Sigmoid colon (tissue), 7 donors: ENCODE measurements around the gene PRMT9. TPM values are rescaled to one million over a fixed set of nuclear protein-coding genes. Genes with fewer than 3 reads are reported as not detected.

Source experiments
- DNase-seq: peaks from one replicate; pipeline ENCODE4 v3.0.0-alpha.2; 2019
- H3K27ac ChIP-seq, 4 donors: fragments of 200-600 bp; sonication (generic); one replicate each; pipeline ENCODE4 v1.5.1; 2016 to 2019; ENCODE audit warnings: mild to moderate bottlenecking in 1 of 4
- H3K27me3 ChIP-seq, 3 donors: fragments of 200-600 bp; sonication (generic); one replicate each; pipeline ENCODE4 v1.5.1; 2019; ENCODE audit warnings: mild to moderate bottlenecking in 1 of 3
- H3K36me3 ChIP-seq, 4 donors: fragments of 200-600 bp; sonication (generic); one replicate each; pipeline ENCODE4 v1.5.1; 2016 to 2019
- H3K4me1 ChIP-seq, 4 donors: fragments of 200-600 bp; sonication (generic); one replicate each; pipeline ENCODE4 v1.5.1; 2017 to 2019
- H3K4me3 ChIP-seq, 4 donors: fragments of 200-600 bp; sonication (generic); one replicate each; pipeline ENCODE4 v1.5.1; 2017 to 2019; ENCODE audit warnings: mild to moderate bottlenecking in 2 of 4, moderate library complexity in 1 of 4
- H3K9me3 ChIP-seq, 4 donors: fragments of 200-600 bp in 3 of 4; sonication (generic) in 3 of 4; one replicate each; pipeline versions ENCODE4 v1.5.1 to v1.6.1; 2013 to 2019
- CTCF ChIP-seq, 4 experiments: fragments of 450-650 bp in 3 of 4; fragments of 200-600 bp in 1 of 4; IDR thresholded peaks; one replicate each; pipeline ENCODE4 v1.5.1; 2016 to 2019; ENCODE audit warnings: antibody characterized with exemption in 4 of 4, mild to moderate bottlenecking in 3 of 4, moderate library complexity in 2 of 4
- EP300 ChIP-seq, 4 donors: sonication (generic); formaldehyde crosslinking; IDR thresholded peaks; one replicate each; pipeline ENCODE4 v1.6.1; 2017; ENCODE audit warnings: antibody characterized with exemption in 4 of 4
- POLR2A ChIP-seq, 2 donors: fragments of 450-650 bp; IDR thresholded peaks; one replicate each; pipeline ENCODE4 v1.6.1; 2016; ENCODE audit warnings: antibody characterized with exemption in 2 of 2, mild to moderate bottlenecking in 2 of 2, moderate library complexity in 2 of 2
- POLR2AphosphoS5 ChIP-seq, 4 donors: sonication (generic); formaldehyde crosslinking; IDR thresholded peaks; one replicate each; pipeline ENCODE4 v1.6.1; 2017; ENCODE audit warnings: antibody characterized with exemption in 4 of 4
- WGBS, 2 donors: extraction: QIAGEN DNeasy Blood & Tissue Kit; methylation state at CpG; one replicate each; pipeline ENCODE4 v1.1.7; 2013; 5-methylcytosine and 5-hydroxymethylcytosine counted together
- intact Hi-C: fragments of 100-400 bp; cut with DNase I; formaldehyde crosslinking; loops from one replicate; pipeline ENCODE4 v1.15.1; 2023
- polyA plus RNA-seq, 3 donors: library from polyadenylated mRNA; stranded (reverse); fragments of 200-250 nt; gene quantifications; one replicate each; pipeline ENCODE4 v1.2.3, GENCODE V29; 2013
- total RNA-seq, 4 donors: library from RNA; depleted of rRNA; stranded (reverse); fragments of >200 nt; gene quantifications; one replicate each; pipeline ENCODE4 v1.1.0, GENCODE V29; 2016
- donor health status: healthy with polysubstance abuse.
- donor health status: Bipolar disorder and iron deficiency.
- donor health status: healthy.

PRMT9 gene
- total and polyA plus RNA-seq, 7 donors = 1.8 to 10.7 (median 7.1) TPM

GRCh38 chr4:147674496-147674895 lies 9.5 kb downstream of the PRMT9 start:
- Histone ChIP-seq H3K4me1 (peaks cover 0 to 30% (median 4%) of the 10 kb centered on the region in 4 donors), H3K9me3 (no peaks in the 10 kb centered on the region), H3K4me3 (no peak overlapping the region), H3K36me3 (peaks cover 0 to 19% (median 4%) of the 10 kb centered on the region in 4 donors), H3K27me3 (no peaks in the 10 kb centered on the region), H3K27ac (no peak overlapping the region)
- 95 to 100% methylated on average over 1 of the region's 1 CpG for whole genome bisulfite sequencing, 2 donors
- intact Hi-C loops = no loop called here
- DNase-seq = no peak
- no peak for TF ChIP-seq EP300 (IDR thresholded peaks at IDR 0.05)
- no peak for TF ChIP-seq POLR2AphosphoS5 (IDR thresholded peaks at IDR 0.05)
- TF ChIP-seq POLR2A (IDR thresholded peaks at IDR 0.05) = no peak
- TF ChIP-seq CTCF (IDR thresholded peaks at IDR 0.05) = no peak

- Histone ChIP-seq H3K4me1 (peaks cover 0 to 30% (median 4%) of the 10 kb centered on the region in 4 donors), H3K36me3 (peaks cover 0 to 15% (median 4%) of the 10 kb centered on the region in 4 donors), H3K9me3 (no peaks in the 10 kb centered on the region), H3K27me3 (no peaks in the 10 kb centered on the region), H3K27ac (no peak overlapping the region), H3K4me3 (no peak overlapping the region)
- TF ChIP-seq EP300 (IDR thresholded peaks at IDR 0.05) (no peak), CTCF (IDR thresholded peaks at IDR 0.05) (no peak), POLR2A (IDR thresholded peaks at IDR 0.05) (no peak), POLR2AphosphoS5 (IDR thresholded peaks at IDR 0.05) (no peak)
- 89 to 92% methylated on average over 4 of the region's 4 CpGs for WGBS, 2 donors
- no peak for DNase-seq
- intact Hi-C loops = no loop called here
Measured at GRCh38 chr4:147674073-147674472, 9.9 kb downstream of the PRMT9 start.

- Histone ChIP-seq H3K4me3 (no peak overlapping the region), H3K27me3 (no peaks in the 10 kb centered on the region), H3K4me1 (no peaks in the 10 kb centered on the region), H3K9me3 (no peaks in the 10 kb centered on the region), H3K36me3 (peaks cover 0 to 85% (median 8%) of the 10 kb centered on the region in 4 donors), H3K27ac (no peak overlapping the region)
- TF ChIP-seq EP300 (IDR thresholded peaks at IDR 0.05) (no peak), POLR2A (IDR thresholded peaks at IDR 0.05) (no peak)
- no peak for DNase-seq
- intact Hi-C loops = no loop called here
- WGBS, 2 donors = 93 to 96% methylated on average over 4 of the region's 4 CpGs
Measured at GRCh38 chr4:147658501-147658900, 25.5 kb downstream of the PRMT9 start.

- Histone ChIP-seq H3K9me3 (no peaks in the 10 kb centered on the region), H3K27ac (no peak overlapping the region), H3K4me1 (no peaks in the 10 kb centered on the region), H3K36me3 (peaks cover 0 to 66% (median 8%) of the 10 kb centered on the region in 4 donors), H3K27me3 (no peaks in the 10 kb centered on the region), H3K4me3 (no peak overlapping the region)
- WGBS, 2 donors = 98 to 99% methylated on average over 2 of the region's 2 CpGs
- TF ChIP-seq POLR2A (IDR thresholded peaks at IDR 0.05) (no peak), CTCF (IDR thresholded peaks at IDR 0.05) (no peak), POLR2AphosphoS5 (IDR thresholded peaks at IDR 0.05) (no peak), EP300 (IDR thresholded peaks at IDR 0.05) (no peak)
- intact Hi-C loops = no loop called here
- DNase-seq = no peak
Measured at GRCh38 chr4:147655639-147656038, 28.3 kb downstream of the PRMT9 start.

GRCh38 chr4:147651563-147651962 lies 32.4 kb downstream of the PRMT9 start:
- WGBS, 2 donors = 92 to 94% methylated on average over 1 of the region's 1 CpG
- no peaks in the 10 kb centered on the region for H3K9me3 ChIP-seq
- no peak overlapping the region for H3K4me3 ChIP-seq
- H3K4me1 ChIP-seq = peaks cover 0 to 3% (median under 1%) of the 10 kb centered on the region in 4 donors
- H3K36me3 ChIP-seq = peaks cover 0 to 41% (median 2%) of the 10 kb centered on the region in 4 donors
- intact Hi-C loops = no loop called here
- H3K27ac ChIP-seq = no peak overlapping the region
- no peak for TF ChIP-seq EP300 (IDR thresholded peaks at IDR 0.05)
- TF ChIP-seq CTCF (IDR thresholded peaks at IDR 0.05) = no peak
- no peak for TF ChIP-seq POLR2A (IDR thresholded peaks at IDR 0.05)
- no peak for TF ChIP-seq POLR2AphosphoS5 (IDR thresholded peaks at IDR 0.05)
- H3K27me3 ChIP-seq = no peaks in the 10 kb centered on the region
- DNase-seq = no peak
